Natural killer cell (primary cell): Measurements from ENCODE around the gene KIR3DL2. TPM values are rescaled to one million over a fixed set of nuclear protein-coding genes. Genes with fewer than 3 reads are reported as not detected.
"Not testable (repeated sequence)": the region's sequence is repeated elsewhere in the genome, so short reads cannot be mapped to it uniquely, and the experiment has no call there.

Source experiments
- ATAC-seq, 3 donors: fragments of 150-1000 bp in 2 of 3; fragments of 200-7000 bp in 1 of 3; cut with Tn5 transposase; 1 replicate in 1 of 3; 2 replicates in 2 of 3; pipeline ENCODE4 v1.10.0; 2021; ENCODE audit warnings: mild to moderate bottlenecking in 2 of 3, moderate library complexity in 2 of 3
- DNase-seq, 2 donors: peaks; one replicate each; pipeline versions ENCODE4 v3.0.0 to v3.0.0-alpha.2; 2013 to 2021; ENCODE audit warnings: mixed read lengths in 1 of 2
- H3K27ac ChIP-seq: one replicate; pipeline ENCODE4 v1.5.1; 2013; ENCODE audit warnings: mild to moderate bottlenecking, low read length
- H3K27me3 ChIP-seq: one replicate; pipeline ENCODE4 v1.6.1; 2013; ENCODE audit warnings: low read length; ENCODE audit not compliant: control insufficient read depth, insufficient read depth
- H3K36me3 ChIP-seq: one replicate; pipeline ENCODE4 v1.6.1; 2013; ENCODE audit warnings: low read length; ENCODE audit not compliant: control insufficient read depth, insufficient read depth
- H3K4me1 ChIP-seq: one replicate; pipeline ENCODE4 v1.6.1; 2013; ENCODE audit warnings: low read length; ENCODE audit not compliant: control insufficient read depth, insufficient read depth
- H3K4me3 ChIP-seq: one replicate; pipeline ENCODE4 v1.5.1; 2013; ENCODE audit warnings: low read length
- H3K9me3 ChIP-seq: one replicate; pipeline ENCODE4 v1.6.1; 2013; ENCODE audit warnings: low read length; ENCODE audit not compliant: control insufficient read depth, insufficient read depth
- H3K27ac Mint-ChIP-seq, 2 donors: one replicate each; pipeline ENCODE4 v1.8.0; 2022; ENCODE audit warnings: mild to moderate bottlenecking in 2 of 2, mixed read lengths in 2 of 2, moderate library complexity in 1 of 2
- H3K27me3 Mint-ChIP-seq, 2 donors: one replicate each; pipeline ENCODE4 v1.8.0; 2022; ENCODE audit warnings: low read depth in 2 of 2, mixed read lengths in 2 of 2
- H3K36me3 Mint-ChIP-seq: one replicate; pipeline ENCODE4 v1.8.0; 2022; ENCODE audit warnings: mixed read lengths
- H3K4me1 Mint-ChIP-seq, 2 donors: one replicate each; pipeline ENCODE4 v1.8.0; 2022; ENCODE audit warnings: mixed read lengths in 2 of 2
- H3K4me3 Mint-ChIP-seq: one replicate; pipeline ENCODE4 v1.8.0; 2022; ENCODE audit warnings: mild to moderate bottlenecking, moderate library complexity, mixed read lengths
- H3K9me3 Mint-ChIP-seq, 2 donors: one replicate each; pipeline ENCODE4 v1.8.0; 2022; ENCODE audit warnings: mixed read lengths in 2 of 2
- CTCF ChIP-seq: fragments of 200-600 bp; IDR thresholded peaks from one replicate; pipeline ENCODE4 v1.8.0; 2022; ENCODE audit warnings: antibody characterized with exemption
- WGBS: methylation state at CpG from one replicate; pipeline ENCODE4 v1.1.7; 2013; ENCODE audit warnings: missing lambda C conversion rate; ENCODE audit not compliant: insufficient coverage; 5-methylcytosine and 5-hydroxymethylcytosine counted together
- intact Hi-C: fragments of 100-400 bp; cut with micrococcal nuclease; formaldehyde crosslinking; loops from one replicate; pipeline ENCODE4 v1.14.2; 2022
- total RNA-seq, 4 donors: library from RNA; stranded (reverse); fragments of 120-200 nt in 1 of 4; gene quantifications; one replicate each; pipeline versions ENCODE4 v1.2.3 to v1.2.4, GENCODE V29; 2013 to 2022

The KIR3DL2 gene
- total RNA-seq, 3 donors from 2014 or later (not counting 1 experiment from before 2014, with no cell fraction given) = 24.0 to 89.0 (median 65.1) TPM

GRCh38 chr19:54883228-54883627 lies 33.0 kb downstream of the KIR3DL2 start:
- Mint-ChIP-seq H3K27me3 (peaks cover 4 to 9% of the 10 kb centered on the region in 2 donors), H3K27ac (peak overlapping the region; percentile 71 to 86), H3K4me3 (peak overlapping the region; percentile 75), H3K36me3 (no peaks in the 10 kb centered on the region), H3K4me1 (peaks cover 17 to 18% of the 10 kb centered on the region in 2 donors), H3K9me3 (no peaks in the 10 kb centered on the region)
- intact Hi-C loops = loop anchor here (2.0 to 10.0 kb wide), 3 partner anchors 132 to 534 kb away; no protein-coding TSS in a partner anchor
- ATAC-seq = peak in 2 of 3 donors; percentile 14 to 16
- WGBS = 57% methylated on average over 9 of the region's 9 CpGs
- Histone ChIP-seq H3K9me3 (no peaks in the 10 kb centered on the region), H3K4me1 (peaks cover 32% of the 10 kb centered on the region), H3K36me3 (no peaks in the 10 kb centered on the region), H3K27ac (peak overlapping the region; percentile 80), H3K4me3 (no peak overlapping the region), H3K27me3 (peaks cover 5% of the 10 kb centered on the region)
- no peak for DNase-seq
- no peak for TF ChIP-seq CTCF

- DNase-seq (no peak), ATAC-seq (no peak)
- Mint-ChIP-seq H3K4me3 (no peak overlapping the region), H3K27me3 (no peaks in the 10 kb centered on the region), H3K36me3 (no peaks in the 10 kb centered on the region), H3K9me3 (no peaks in the 10 kb centered on the region), H3K4me1 (peaks cover 3 to 4% of the 10 kb centered on the region in 2 donors), H3K27ac (no peak overlapping the region)
- Histone ChIP-seq H3K27me3 (no peaks in the 10 kb centered on the region), H3K27ac (no peak overlapping the region), H3K4me3 (no peak overlapping the region), H3K9me3 (no peaks in the 10 kb centered on the region), H3K36me3 (no peaks in the 10 kb centered on the region), H3K4me1 (peaks cover 9% of the 10 kb centered on the region)
- no peak for TF ChIP-seq CTCF
- intact Hi-C loops = loop anchor here (10.0 kb wide), 1 partner anchor 127 kb away; no protein-coding TSS in a partner anchor
- 91% methylated on average over 6 of the region's 10 CpGs for WGBS
Observed at GRCh38 chr19:54888239-54888638, 38.0 kb downstream of the KIR3DL2 start.

GRCh38 chr19:54889566-54889965 lies 39.3 kb downstream of the KIR3DL2 start:
- no peak for DNase-seq
- no peaks in the 10 kb centered on the region for H3K9me3 ChIP-seq
- Mint-ChIP-seq H3K4me3 (no peak overlapping the region), H3K27me3 (no peaks in the 10 kb centered on the region), H3K9me3 (no peaks in the 10 kb centered on the region), H3K4me1 (no peaks in the 10 kb centered on the region), H3K27ac (no peak overlapping the region), H3K36me3 (no peaks in the 10 kb centered on the region)
- intact Hi-C loops = loop anchor here (10.0 kb wide), 1 partner anchor 125 kb away; no protein-coding TSS in a partner anchor
- no peak overlapping the region for H3K27ac ChIP-seq
- H3K27me3 ChIP-seq = no peaks in the 10 kb centered on the region
- TF ChIP-seq CTCF = no peak
- H3K4me1 ChIP-seq = no peaks in the 10 kb centered on the region
- ATAC-seq = no peak
- H3K36me3 ChIP-seq = no peaks in the 10 kb centered on the region
- 92% methylated on average over 11 of the region's 11 CpGs for whole genome bisulfite sequencing
- no peak overlapping the region for H3K4me3 ChIP-seq

- H3K27ac ChIP-seq = no peak overlapping the region
- ATAC-seq = no peak
- H3K4me1 ChIP-seq = no peaks in the 10 kb centered on the region
- H3K36me3 ChIP-seq = no peaks in the 10 kb centered on the region
- H3K36me3 Mint-ChIP-seq = no peaks in the 10 kb centered on the region
- H3K4me1 Mint-ChIP-seq = peaks cover 0 to 17% of the 10 kb centered on the region in 2 donors
- intact Hi-C loops = no loop called here
- WGBS = 94% methylated on average over 7 of the region's 7 CpGs
- no peaks in the 10 kb centered on the region for H3K9me3 Mint-ChIP-seq
- H3K27ac Mint-ChIP-seq = no peak overlapping the region
- no peak overlapping the region for H3K4me3 Mint-ChIP-seq
- H3K9me3 ChIP-seq = no peaks in the 10 kb centered on the region
- no peak overlapping the region for H3K4me3 ChIP-seq
- no peaks in the 10 kb centered on the region for H3K27me3 ChIP-seq
- no peak for DNase-seq
- TF ChIP-seq CTCF = no peak
- H3K27me3 Mint-ChIP-seq = peaks cover 0 to under 1% of the 10 kb centered on the region in 2 donors
Observed at GRCh38 chr19:54893406-54893805, 43.2 kb downstream of the KIR3DL2 start.

- H3K36me3 ChIP-seq, H3K4me3 Mint-ChIP-seq, H3K36me3 Mint-ChIP-seq, H3K4me1 ChIP-seq, H3K9me3 Mint-ChIP-seq, H3K27me3 ChIP-seq, intact Hi-C loops, H3K27me3 Mint-ChIP-seq, DNase-seq, H3K9me3 ChIP-seq, H3K27ac Mint-ChIP-seq, H3K4me3 ChIP-seq, ATAC-seq, H3K27ac ChIP-seq: not testable (repeated sequence)
- WGBS = 93% methylated on average over 16 of the region's 16 CpGs
- peaks cover 2 to 24% of the 10 kb centered on the region in 2 donors for H3K4me1 Mint-ChIP-seq
Observed at GRCh38 chr19:54894106-54894505, 43.9 kb downstream of the KIR3DL2 start.
